Endothelial cell of umbilical vein (primary cell): ENCODE data around the gene COL13A1.

Source experiments
- CTCF ChIP-seq, 2 donors: IDR thresholded peaks; 1 replicate in 1 of 2; 2 replicates in 1 of 2; pipeline ENCODE4 v1.5.1; 2011; ENCODE audit warnings: low read length in 2 of 2, mild to moderate bottlenecking in 2 of 2, moderate library complexity in 2 of 2, control low read depth in 1 of 2, inconsistent platforms in 1 of 2, low read depth in 1 of 2; ENCODE audit not compliant: insufficient read depth in 1 of 2; ENCODE audit errors: extremely low read depth in 1 of 2
- EZH2 ChIP-seq: IDR thresholded peaks from 2 replicates; pipeline ENCODE4 v1.6.1; 2012; ENCODE audit warnings: borderline replicate concordance, low read depth, mild to moderate bottlenecking, moderate library complexity, low read length, inconsistent platforms; ENCODE audit not compliant: severe bottlenecking
- JUN ChIP-seq: IDR thresholded peaks from 2 replicates; pipeline ENCODE4 v1.6.1; 2011; ENCODE audit warnings: borderline replicate concordance, low read depth; ENCODE audit not compliant: insufficient read length, insufficient read depth
- MAX ChIP-seq: IDR thresholded peaks from 2 replicates; pipeline ENCODE4 v1.6.1; 2011; ENCODE audit not compliant: insufficient read depth, insufficient read length
- POLR2A ChIP-seq: IDR thresholded peaks from 2 replicates; pipeline ENCODE4 v1.6.1; 2012; ENCODE audit warnings: low read depth, mild to moderate bottlenecking, control low read depth, low read length
- POLR2AphosphoS5 ChIP-seq: IDR thresholded peaks from 2 replicates; pipeline ENCODE4 v1.6.1; 2012; ENCODE audit warnings: low read depth, mild to moderate bottlenecking, control low read depth, low read length, moderate library complexity; ENCODE audit not compliant: insufficient read depth

DNA sequence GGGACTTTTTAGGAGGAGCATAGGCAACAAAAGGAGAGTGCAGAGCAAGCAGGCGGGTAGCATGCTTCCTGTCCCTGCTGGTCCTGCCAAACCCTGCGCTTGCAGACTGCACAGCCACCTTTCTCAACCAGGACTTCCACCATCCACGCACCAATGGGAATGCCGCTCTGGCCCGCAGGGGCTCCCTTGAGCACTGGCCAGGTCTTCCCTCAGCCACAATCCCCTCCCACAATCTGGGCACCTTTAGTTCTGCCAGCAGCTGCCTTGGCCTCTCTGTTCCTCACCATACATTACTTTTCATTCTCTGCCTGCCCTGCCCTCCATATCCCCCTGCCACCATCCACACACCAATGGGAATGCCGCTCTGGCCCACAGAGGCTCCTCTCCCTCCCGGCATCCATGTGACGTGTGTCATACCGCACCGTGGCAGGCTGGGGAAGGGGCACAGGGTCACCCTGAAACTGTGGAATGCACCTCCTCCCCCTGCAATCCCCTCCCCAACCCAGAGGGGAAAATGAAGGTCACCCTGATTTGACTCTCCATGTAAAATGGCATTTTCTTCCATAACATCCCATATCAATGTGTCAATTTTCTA lies 153.6 kb downstream of the COL13A1 start:
- TF ChIP-seq CTCF (IDR thresholded peaks at IDR 0.05; ENCODE audit: extremely low read depth in 1 of 2, insufficient read depth in 1 of 2, low read depth in 1 of 2, low read length in 2 of 2) = no peak
- no peak for TF ChIP-seq MAX
- no peak for TF ChIP-seq POLR2A
- no peak for TF ChIP-seq POLR2AphosphoS5
- no peak for TF ChIP-seq JUN
- TF ChIP-seq EZH2 = no peak
